K562 (cell line): ENCODE measurements around the gene LOXL4. TPM values are rescaled to one million over a fixed set of nuclear protein-coding genes. Genes with fewer than 3 reads are reported as not detected.

ENCODE experiments used
- ATAC-seq: fragments of 200-7000 bp; cut with Tn5 transposase; 3 replicates; pipeline ENCODE4 v1.9.1; 2020; ENCODE audit warnings: moderate library complexity
- BruUV-seq: library from RNA; stranded (reverse); fragments of 400-500 nt; replicated peaks from 2 replicates; lab custom pipeline; 2021; lab: Mats Ljungman, UMichigan
- CTCF ChIA-PET: fragments of 300-600 bp; formaldehyde crosslinking; extraction: SDS; loops from one replicate; lab custom pipeline; 2021; ENCODE audit warnings: low intra/inter-chr PET ratio; lab: Yijun Ruan, JAX
- POLR2A ChIA-PET: fragments of 300-600, 350-650 bp; sonication (Branson Sonifier 250); formaldehyde crosslinking; extraction: SDS; loops from one replicate; lab custom pipeline; 2021; ENCODE audit warnings: antibody characterized with exemption, inconsistent platforms; lab: Yijun Ruan, JAX
- DNase-seq, 4 experiments: peaks; one replicate each; pipeline versions ENCODE4 v3.0.0 to v3.0.0-alpha.2; 2011 to 2018; ENCODE audit warnings: low spot score in 3 of 4, mixed read lengths in 3 of 4; ENCODE audit errors: extremely low read depth in 1 of 4
- FAIRE-seq: peaks from 2 replicates; lab custom pipeline; 2011; peaks lifted over from hg19 to GRCh38; lab: Jason Lieb, UNC
- H2AFZ ChIP-seq: 2 replicates; pipeline ENCODE4 v1.6.0; 2011; ENCODE audit warnings: low read depth, low read length, control low read depth, inconsistent platforms
- H3K27ac ChIP-seq: fragments of 200-600 bp; 3 replicates; pipeline ENCODE4 v1.8.0; 2011; ENCODE audit warnings: low read depth, mild to moderate bottlenecking, control low read depth, inconsistent platforms, low read length, moderate library complexity, mixed read lengths; ENCODE audit errors: extremely low read depth
- H3K27me3 ChIP-seq, 2 experiments: fragments of 300-600 bp in 1 of 2; 2 replicates in 1 of 2; 3 replicates in 1 of 2; pipeline versions ENCODE4 v1.6.0 to v1.8.0; 2011; ENCODE audit warnings: inconsistent platforms in 2 of 2, low read length in 2 of 2, mild to moderate bottlenecking in 1 of 2, mixed read lengths in 1 of 2, moderate library complexity in 1 of 2; ENCODE audit not compliant: control insufficient read depth in 2 of 2, insufficient read depth in 2 of 2
- H3K36me3 ChIP-seq: fragments of 300-600 bp; 3 replicates; pipeline ENCODE4 v1.8.0; 2011; ENCODE audit warnings: mild to moderate bottlenecking, low read length, inconsistent platforms; ENCODE audit not compliant: control insufficient read depth, insufficient read depth
- H3K4me1 ChIP-seq, 2 experiments: fragments of 200-600 bp in 1 of 2; replicated peaks in 1 of 2; 2 replicates in 1 of 2; 3 replicates in 1 of 2; pipeline versions ENCODE4 v1.5.1 to v1.8.0; 2011; ENCODE audit warnings: inconsistent platforms in 2 of 2, low read length in 2 of 2, mild to moderate bottlenecking in 1 of 2, mixed read lengths in 1 of 2, moderate library complexity in 1 of 2; ENCODE audit not compliant: control insufficient read depth in 2 of 2, insufficient read depth in 2 of 2
- H3K4me2 ChIP-seq: 2 replicates; pipeline ENCODE4 v1.6.1; 2011; ENCODE audit warnings: low read length, control low read depth, inconsistent platforms, mixed read lengths; ENCODE audit not compliant: insufficient read depth
- H3K4me3 ChIP-seq: fragments of 200-600 bp; sonication (generic), shearing (Covaris generic); 2 replicates; pipeline ENCODE4 v1.5.1; 2016; ENCODE audit warnings: control low read depth, inconsistent platforms
- H3K79me2 ChIP-seq: fragments of 200-600 bp; 3 replicates; pipeline ENCODE4 v1.8.0; 2011; ENCODE audit warnings: low read length, inconsistent platforms; ENCODE audit not compliant: control insufficient read depth, insufficient read depth
- H3K9ac ChIP-seq, 2 experiments: 2 replicates each; pipeline versions ENCODE4 v1.6.0 to v1.6.1; 2011; ENCODE audit warnings: low read depth in 2 of 2, low read length in 2 of 2, control low read depth in 1 of 2, inconsistent platforms in 1 of 2, mild to moderate bottlenecking in 1 of 2, mixed read lengths in 1 of 2; ENCODE audit not compliant: insufficient read depth in 1 of 2
- H3K9me1 ChIP-seq: one replicate; pipeline ENCODE4 v1.6.0; 2011; ENCODE audit warnings: inconsistent platforms, mild to moderate bottlenecking, low read length, moderate library complexity; ENCODE audit not compliant: control insufficient read depth, insufficient read depth
- H3K9me3 ChIP-seq: replicated peaks from 2 replicates; pipeline ENCODE4 v1.5.1; 2011; ENCODE audit warnings: low read depth, low read length, inconsistent platforms; ENCODE audit not compliant: control insufficient read depth, insufficient read depth
- H4K20me1 ChIP-seq: replicated peaks from 2 replicates; pipeline ENCODE4 v1.6.1; 2011; ENCODE audit warnings: low read length, inconsistent platforms, mixed read lengths; ENCODE audit not compliant: control insufficient read depth, insufficient read depth
- ARID2 ChIP-seq: fragments of 450-650 bp; IDR thresholded peaks from 2 replicates; pipeline ENCODE4 v1.6.1; 2017; ENCODE audit warnings: antibody characterized with exemption, mild to moderate bottlenecking
- BHLHE40 ChIP-seq: IDR thresholded peaks from 2 replicates; pipeline ENCODE4 v1.6.1; 2011; ENCODE audit warnings: low read length, improper control_type of control experiment
- CCAR2 ChIP-seq: fragments of 200-400 bp; formaldehyde crosslinking; IDR thresholded peaks from 2 replicates; pipeline ENCODE4 v1.6.1; 2017; ENCODE audit warnings: mild to moderate bottlenecking, low read depth, low read length
- FOXK2 ChIP-seq, 2 experiments: fragments of 450-650 bp; IDR thresholded peaks in 1 of 2; conservative IDR thresholded peaks in 1 of 2; 2 replicates each; pipeline ENCODE4 v1.6.1; 2016; ENCODE audit warnings: low read depth in 2 of 2, mild to moderate bottlenecking in 1 of 2
- HDAC2 ChIP-seq: fragments of 450-650 bp; IDR thresholded peaks from 2 replicates; pipeline ENCODE4 v1.6.1; 2016; ENCODE audit warnings: mild to moderate bottlenecking
- ILF3 ChIP-seq: fragments of 450-650 bp; IDR thresholded peaks from 2 replicates; pipeline ENCODE4 v1.6.1; 2018; ENCODE audit warnings: antibody characterized with exemption, mild to moderate bottlenecking, moderate library complexity, borderline replicate concordance
- KLF6 ChIP-seq: fragments of 250-450 bp; sonication (Bioruptor Pico); IDR thresholded peaks from 2 replicates; pipeline ENCODE4 v1.4.0; 2020; ENCODE audit warnings: mild to moderate bottlenecking, moderate library complexity, borderline replicate concordance
- MAFK ChIP-seq: IDR thresholded peaks from 2 replicates; pipeline ENCODE4 v1.6.1; 2011; ENCODE audit warnings: low read length, improper control_type of control experiment
- MTA3 ChIP-seq: fragments of 450-650 bp; formaldehyde crosslinking; IDR thresholded peaks from 2 replicates; pipeline ENCODE4 v1.6.1; 2017; ENCODE audit warnings: mild to moderate bottlenecking, borderline replicate concordance
- NCOA4 ChIP-seq: fragments of 450-650 bp; IDR thresholded peaks from 2 replicates; pipeline ENCODE4 v1.6.1; 2018; ENCODE audit warnings: mild to moderate bottlenecking; ENCODE audit not compliant: partially characterized antibody
- PCBP2 ChIP-seq: fragments of 200-400 bp; formaldehyde crosslinking; IDR thresholded peaks from 2 replicates; pipeline ENCODE4 v1.6.1; 2018; ENCODE audit warnings: low read length, low read depth, mild to moderate bottlenecking, moderate library complexity; ENCODE audit not compliant: poor library complexity, severe bottlenecking
- PTRF ChIP-seq: fragments of 450-650 bp; IDR thresholded peaks from 2 replicates; pipeline ENCODE4 v1.6.1; 2016; ENCODE audit warnings: mild to moderate bottlenecking, missing genetic modification characterization, missing compliant biosample characterization
- TAF9B ChIP-seq: fragments of 450-650 bp; IDR thresholded peaks from 2 replicates; pipeline ENCODE4 v1.6.1; 2018; ENCODE audit warnings: mild to moderate bottlenecking; ENCODE audit not compliant: partially characterized antibody
- TRIM25 ChIP-seq: fragments of 450-650 bp; IDR thresholded peaks from 2 replicates; pipeline ENCODE4 v1.7.0; 2016; ENCODE audit warnings: borderline replicate concordance
- XRCC3 ChIP-seq: fragments of 450-650 bp; IDR thresholded peaks from 2 replicates; pipeline ENCODE4 v1.6.1; 2017; ENCODE audit warnings: mild to moderate bottlenecking, moderate library complexity
- ZBTB17 ChIP-seq: fragments of 450-650 bp; formaldehyde crosslinking; IDR thresholded peaks from 2 replicates; pipeline ENCODE4 v1.4.0; 2020; ENCODE audit warnings: mild to moderate bottlenecking
- ZBTB5 ChIP-seq: fragments of 450-650 bp; IDR thresholded peaks from 2 replicates; pipeline ENCODE4 v1.6.1; 2017; ENCODE audit warnings: antibody characterized with exemption
- ZNF354B ChIP-seq: fragments of 250-450 bp; sonication (Bioruptor Pico); IDR thresholded peaks from 2 replicates; pipeline ENCODE4 v1.4.0; 2020
- ZNF445 ChIP-seq: fragments of 250-450 bp; sonication (Bioruptor Pico); IDR thresholded peaks from 2 replicates; pipeline ENCODE4 v1.4.0; 2020; ENCODE audit warnings: low read depth, mild to moderate bottlenecking, moderate library complexity
- ZNF780A ChIP-seq: fragments of 250-450 bp; sonication (Bioruptor Pico); IDR thresholded peaks from 2 replicates; pipeline ENCODE4 v1.5.0; 2021; ENCODE audit warnings: mild to moderate bottlenecking
- WGBS: fragments of 100-300 bp; shearing (Covaris generic); methylation state at CpG from one replicate; pipeline ENCODE4 v1.1.6; 2016; ENCODE audit warnings: low coverage, mixed read lengths; ENCODE audit not compliant: insufficient coverage; ENCODE audit errors: missing lambda C conversion rate; 5-methylcytosine and 5-hydroxymethylcytosine counted together
- in situ Hi-C: fragments of 300-500 bp; cut with MboI; formaldehyde crosslinking; loops from 4 replicates; pipeline ENCODE4 v1.15.0; 2018; ENCODE audit warnings: inconsistent platforms, mixed read lengths
- intact Hi-C: fragments of 100-400 bp; cut with micrococcal nuclease; formaldehyde crosslinking; loops from 2 replicates; pipeline ENCODE4 v1.14.2; 2022
- polyA plus RNA-seq, 8 experiments: library from polyadenylated mRNA; depleted of rRNA in 4 of 8; stranded (reverse) in 5 of 8; unstranded in 3 of 8; fragments of >200 nt; fragmentation: Nextera tagmentation in 2 of 8; fragmentation: Illumina TruSeq in 1 of 8; extraction: Ambion mirVana in 2 of 8; extraction: Trizol in 1 of 8; gene quantifications; 2 replicates each; pipeline versions ENCODE4 v1.2.1 to v1.2.3, GENCODE V29; 2011 to 2014; ENCODE audit warnings: inconsistent platforms in 1 of 8, missing spikeins in 1 of 8
- total RNA-seq, 7 experiments: library from RNA; depleted of rRNA in 6 of 7; stranded (reverse); fragments of >200 nt in 6 of 7; fragmentation: Illumina TruSeq in 2 of 7; extraction: Trizol in 2 of 7; gene quantifications; 2 replicates each; pipeline versions ENCODE4 v1.2.1 to v1.2.3, GENCODE V29; 2011 to 2021; ENCODE audit warnings: low replicate concordance in 1 of 7

LOXL4 gene
- total and polyA plus RNA-seq, 9 of the 15 experiments (the other 6 are each of a cell fraction or from before 2014, with no cell fraction given), result 0.03 to 0.35 (median 0.05) TPM; not detected in 3

GRCh38 chr10:98312349-98312748 lies 44.4 kb upstream of the LOXL4 start (continued):
- TF ChIP-seq ZNF780A (CRISPR knock-in tag) (no peak), MAFK (no peak), TAF9B (no peak), BHLHE40 (no peak), MTA3 (no peak), TRIM25 (no peak), PTRF (tag) (no peak)
- TF ChIP-seq, all 486 proteins: peak for 0

GRCh38 chr10:98310701-98311100 lies 42.7 kb upstream of the LOXL4 start:
- CTCF ChIA-PET, result interaction anchor here (1.9 kb wide), 1 partner anchor 140 kb away, joined by 5 read pairs; no protein-coding TSS in a partner anchor
- POLR2A ChIA-PET, result no interaction called here
- WGBS, result 3% methylated on average over 8 of the region's 8 CpGs
- Histone ChIP-seq H2AFZ (no peak overlapping the region), H3K9me3 (no peaks in the 10 kb centered on the region), H3K27ac (no peak overlapping the region), H3K79me2 (no peaks in the 10 kb centered on the region), H3K9me1 (no peaks in the 10 kb centered on the region), H4K20me1 (peaks cover 3% of the 10 kb centered on the region; the same call in 1 of the 2 replicates), H3K9ac (no peak overlapping the region), H3K36me3 (no peaks in the 10 kb centered on the region), H3K4me1 (no peaks in the 10 kb centered on the region; a peak in 2 of 5 replicates), H3K4me3 (no peak overlapping the region), H3K4me2 (no peak overlapping the region), H3K27me3 (peaks cover 2 to 35% of the 10 kb centered on the region in 2 experiments; a peak in 2 of 5 replicates)
- DNase-seq (no peak), ATAC-seq (no peak), FAIRE-seq (no peak)
- BruUV-seq, result no TSS peak
- intact Hi-C loops, result no loop called here
- in situ Hi-C loops, result loop anchor here (25.0 kb wide), 1 partner anchor 398 kb away; no protein-coding TSS in a partner anchor
- TF ChIP-seq KLF6 (CRISPR knock-in tag) (no peak), ZBTB17 (no peak), FOXK2 (conservative IDR thresholded peaks at IDR 0.05 in 1 of 2, IDR thresholded peaks at IDR 0.05 in 1 of 2; ENCODE audit: low read depth in 2 of 2) (no peak), CCAR2 (no peak), XRCC3 (no peak), PCBP2 (no peak), ARID2 (no peak), HDAC2 (no peak), ZNF354B (no peak), ILF3 (no peak), ZNF445 (CRISPR knock-in tag) (no peak), ZBTB5 (no peak), NCOA4 (no peak)
